ENCODE measurements around the gene PRKAG1.

PRKAG1 gene

GRCh38 chr12:48997719-48998496 is 20.7 kb downstream of the PRKAG1 start:
- Histone ChIP-seq H4K20me1 (ENCODE audit: insufficient read depth, low read length) (peaks cover 4% of the 10 kb centered on the region), H3K4me3 (ENCODE audit: low read depth in 1 of 2, low read length in 2 of 2) (peak overlapping the region in 1 of 2 experiments; percentile 58; a peak in 1 of 4 replicates), H3K36me3 (ENCODE audit: insufficient read depth, low read length) (peaks cover 22% of the 10 kb centered on the region), H3K27ac (ENCODE audit: low read length) (no peak overlapping the region), H3K4me2 (ENCODE audit: insufficient read depth, low read length) (peak overlapping the region; percentile 98), H3K4me1 (ENCODE audit: insufficient read depth, low read length) (peaks cover 39% of the 10 kb centered on the region), H3K9me3 (ENCODE audit: insufficient read depth, low read length, severe bottlenecking) (no peaks in the 10 kb centered on the region), H3K9ac (ENCODE audit: low read depth, low read length) (0 out of 2 replicates have a peak overlapping the region, but pooled peaks have one; percentile 43), H2AFZ (ENCODE audit: low read depth, low read length) (peak overlapping the region; percentile 74; the same call in 1 of the 2 replicates), H3K27me3 (ENCODE audit: insufficient read depth, low read length, poor library complexity) (peaks cover 32% of the 10 kb centered on the region), H3K79me2 (ENCODE audit: insufficient read depth, low read length) (no peaks in the 10 kb centered on the region)
- TF ChIP-seq EZH2 (IDR thresholded peaks at IDR 0.05; ENCODE audit: borderline replicate concordance, low read depth, low read length, severe bottlenecking) (no peak), CTCF (IDR thresholded peaks at IDR 0.05; ENCODE audit: borderline replicate concordance, extremely low read depth, low read length, poor library complexity, severe bottlenecking) (no peak)
- ATAC-seq (ENCODE audit: insufficient read depth, low read depth) (no peak), DNase-seq (no peak)

GRCh38 chr12:48996794-48997718 is 21.5 kb downstream of the PRKAG1 start:
- TF ChIP-seq EZH2 (IDR thresholded peaks at IDR 0.05; ENCODE audit: borderline replicate concordance, low read depth, low read length, severe bottlenecking), result peak; percentile 88
- TF ChIP-seq CTCF (IDR thresholded peaks at IDR 0.05; ENCODE audit: borderline replicate concordance, extremely low read depth, low read length, poor library complexity, severe bottlenecking), result peak; percentile 88
- H3K9ac ChIP-seq (ENCODE audit: low read depth, low read length), result peak overlapping the region; percentile 57
- peaks cover 32% of the 10 kb centered on the region for H3K27me3 ChIP-seq (ENCODE audit: insufficient read depth, low read length, poor library complexity)
- peak; percentile 74 for DNase-seq
- H4K20me1 ChIP-seq (ENCODE audit: insufficient read depth, low read length), result peaks cover 4% of the 10 kb centered on the region
- H3K36me3 ChIP-seq (ENCODE audit: insufficient read depth, low read length), result peaks cover 13% of the 10 kb centered on the region
- no peaks in the 10 kb centered on the region for H3K9me3 ChIP-seq (ENCODE audit: insufficient read depth, low read length, severe bottlenecking)
- H3K79me2 ChIP-seq (ENCODE audit: insufficient read depth, low read length), result no peaks in the 10 kb centered on the region
- H3K4me3 ChIP-seq (ENCODE audit: low read depth in 1 of 2, low read length in 2 of 2), result peak overlapping the region; percentile 19 to 58; a peak in 3 of 4 replicates
- no peak overlapping the region for H3K27ac ChIP-seq (ENCODE audit: low read length)
- peaks cover 39% of the 10 kb centered on the region for H3K4me1 ChIP-seq (ENCODE audit: insufficient read depth, low read length)
- H3K4me2 ChIP-seq (ENCODE audit: insufficient read depth, low read length), result peak overlapping the region; percentile 84
- peak overlapping the region; percentile 74 for H2AFZ ChIP-seq (ENCODE audit: low read depth, low read length)
- ATAC-seq (ENCODE audit: insufficient read depth, low read depth), result peak; percentile 67

- H3K4me1 ChIP-seq (ENCODE audit: insufficient read depth, low read length), result peaks cover 36% of the 10 kb centered on the region
- H2AFZ ChIP-seq (ENCODE audit: low read depth, low read length), result no peak overlapping the region
- no peaks in the 10 kb centered on the region for H3K9me3 ChIP-seq (ENCODE audit: insufficient read depth, low read length, severe bottlenecking)
- ATAC-seq (ENCODE audit: insufficient read depth, low read depth) (no peak), DNase-seq (peak; percentile 31)
- H3K4me2 ChIP-seq (ENCODE audit: insufficient read depth, low read length), result no peak overlapping the region
- H3K36me3 ChIP-seq (ENCODE audit: insufficient read depth, low read length), result peaks cover under 1% of the 10 kb centered on the region; the same call in 1 of the 2 replicates
- no peaks in the 10 kb centered on the region for H3K79me2 ChIP-seq (ENCODE audit: insufficient read depth, low read length)
- no peak overlapping the region for H3K27ac ChIP-seq (ENCODE audit: low read length)
- TF ChIP-seq CTCF (IDR thresholded peaks at IDR 0.05; ENCODE audit: borderline replicate concordance, extremely low read depth, low read length, poor library complexity, severe bottlenecking), result peak; percentile 53
- TF ChIP-seq EZH2 (IDR thresholded peaks at IDR 0.05; ENCODE audit: borderline replicate concordance, low read depth, low read length, severe bottlenecking), result no peak
- peaks cover 4% of the 10 kb centered on the region for H4K20me1 ChIP-seq (ENCODE audit: insufficient read depth, low read length)
- H3K9ac ChIP-seq (ENCODE audit: low read depth, low read length), result no peak overlapping the region
- H3K4me3 ChIP-seq (ENCODE audit: low read depth in 1 of 2, low read length in 2 of 2), result no peak overlapping the region
- peaks cover 34% of the 10 kb centered on the region for H3K27me3 ChIP-seq (ENCODE audit: insufficient read depth, low read length, poor library complexity)
Measured at GRCh38 chr12:48995086-48995879, 23.3 kb downstream of the PRKAG1 start.

All from DND-41 (cell line).